Inferior parietal cortex (tissue), 1 donor: ENCODE results near the gene BMAL1.

Experiments used
- DNase-seq: peaks from one replicate; pipeline ENCODE4 v3.0.0-alpha.2; 2016; ENCODE audit errors: extremely low spot score

The BMAL1 gene

GRCh38 chr11:13316528-13316961 lies 39.0 kb downstream of the BMAL1 start:
- DNase-seq, result no peak

- DNase-seq, result no peak
These were observed 39.9 kb downstream of the BMAL1 start for GRCh38 chr11:13317293-13318080.

GRCh38 chr11:13318498-13319295 lies 41.1 kb downstream of the BMAL1 start:
- no peak for DNase-seq

GRCh38 chr11:13320688-13321087 lies 43.1 kb downstream of the BMAL1 start:
- no peak for DNase-seq

- no peak for DNase-seq
These were observed 43.8 kb downstream of the BMAL1 start for GRCh38 chr11:13321431-13321830.

- no peak for DNase-seq
These were observed 46.6 kb downstream of the BMAL1 start for GRCh38 chr11:13324141-13324540.

GRCh38 chr11:13324709-13325108 lies 47.1 kb downstream of the BMAL1 start:
- DNase-seq, result peak; percentile 59

- no peak for DNase-seq
These were observed 49.8 kb downstream of the BMAL1 start for GRCh38 chr11:13327421-13327820.

GRCh38 chr11:13328286-13328685 lies 50.7 kb downstream of the BMAL1 start:
- no peak for DNase-seq

GRCh38 chr11:13329670-13330356 lies 52.2 kb downstream of the BMAL1 start:
- no peak for DNase-seq

GRCh38 chr11:13332124-13332523 lies 54.5 kb downstream of the BMAL1 start:
- no peak for DNase-seq

- DNase-seq, result no peak
These were observed 55.9 kb downstream of the BMAL1 start for GRCh38 chr11:13333456-13333957.

- DNase-seq, result no peak
These were observed 56.6 kb downstream of the BMAL1 start for GRCh38 chr11:13334034-13334786.

- DNase-seq, result peak; percentile 69
These were observed 57.7 kb downstream of the BMAL1 start for GRCh38 chr11:13335319-13335718.

GRCh38 chr11:13336246-13336878 lies 58.8 kb downstream of the BMAL1 start:
- DNase-seq, result no peak

GRCh38 chr11:13338019-13338426 lies 60.4 kb downstream of the BMAL1 start:
- DNase-seq, result no peak

- DNase-seq, result no peak
These were observed 61.0 kb downstream of the BMAL1 start for GRCh38 chr11:13338427-13339069.

GRCh38 chr11:13339195-13340153 lies 61.9 kb downstream of the BMAL1 start:
- no peak for DNase-seq

- no peak for DNase-seq
These were observed 63.4 kb downstream of the BMAL1 start for GRCh38 chr11:13341026-13341425.
